Spleen (tissue), 11 donors: Measurements from ENCODE around the gene SPECC1. TPM values are rescaled to one million over a fixed set of nuclear protein-coding genes. Genes with fewer than 3 reads are reported as not detected.

Experiments
- DNase-seq: peaks from one replicate; pipeline ENCODE4 v3.0.0-alpha.2; 2020
- H3K27ac ChIP-seq, 8 donors: fragments of 200-600 bp; sonication (generic) in 7 of 8; 1 replicate in 4 of 8; 2 replicates in 4 of 8; pipeline versions ENCODE4 v1.5.0 to v1.8.0; 2016 to 2021; ENCODE audit warnings: inconsistent platforms in 4 of 8, mild to moderate bottlenecking in 4 of 8, moderate library complexity in 1 of 8
- H3K27me3 ChIP-seq, 7 donors: fragments of 200-600 bp; sonication (generic) in 6 of 7; replicated peaks in 1 of 7; 1 replicate in 4 of 7; 2 replicates in 3 of 7; pipeline versions ENCODE4 v1.5.0 to v1.8.0; 2016 to 2021; ENCODE audit warnings: inconsistent platforms in 3 of 7, mild to moderate bottlenecking in 1 of 7
- H3K36me3 ChIP-seq, 6 donors: fragments of 200-600 bp; sonication (generic) in 5 of 6; 1 replicate in 4 of 6; 2 replicates in 2 of 6; pipeline versions ENCODE4 v1.5.0 to v1.8.0; 2016 to 2021; ENCODE audit warnings: inconsistent platforms in 2 of 6
- H3K4me1 ChIP-seq, 6 donors: fragments of 200-600 bp; sonication (generic) in 5 of 6; 1 replicate in 3 of 6; 2 replicates in 3 of 6; pipeline versions ENCODE4 v1.5.0 to v1.8.0; 2016 to 2021; ENCODE audit warnings: inconsistent platforms in 3 of 6
- H3K4me3 ChIP-seq, 8 donors: fragments of 200-600 bp; sonication (generic) in 7 of 8; 1 replicate in 4 of 8; 2 replicates in 4 of 8; pipeline versions ENCODE4 v1.5.0 to v1.8.0; 2016 to 2021; ENCODE audit warnings: inconsistent platforms in 4 of 8, mild to moderate bottlenecking in 4 of 8, moderate library complexity in 2 of 8
- H3K9me3 ChIP-seq, 8 donors: fragments of 200-600 bp; sonication (generic) in 7 of 8; 1 replicate in 4 of 8; 2 replicates in 4 of 8; pipeline versions ENCODE4 v1.5.0 to v1.8.0; 2016 to 2021; ENCODE audit warnings: inconsistent platforms in 4 of 8
- CTCF ChIP-seq, 11 experiments: fragments of 200-600 bp in 7 of 11; fragments of 450-650 bp in 4 of 11; sonication (generic) in 4 of 11; IDR thresholded peaks in 8 of 11; conservative IDR thresholded peaks in 3 of 11; 1 replicate in 7 of 11; 2 replicates in 4 of 11; pipeline versions ENCODE4 v1.4.0 to v1.8.0; 2016 to 2021; ENCODE audit warnings: antibody characterized with exemption in 11 of 11, inconsistent platforms in 4 of 11, mild to moderate bottlenecking in 1 of 11
- POLR2A ChIP-seq, 3 donors: fragments of 450-650 bp; IDR thresholded peaks; one replicate each; pipeline ENCODE4 v1.5.1; 2017; ENCODE audit warnings: antibody characterized with exemption in 3 of 3, mild to moderate bottlenecking in 1 of 3
- POLR2AphosphoS5 ChIP-seq, 3 donors: sonication (generic); formaldehyde crosslinking; IDR thresholded peaks; one replicate each; pipeline ENCODE4 v1.5.1; 2017; ENCODE audit warnings: antibody characterized with exemption in 3 of 3
- WGBS, 5 donors: extraction: QIAGEN DNeasy Blood & Tissue Kit in 3 of 5; methylation state at CpG; one replicate each; pipeline versions ENCODE4 v1.1.5 to v1.1.7; 2013 to 2018; 5-methylcytosine and 5-hydroxymethylcytosine counted together
- intact Hi-C: fragments of 100-400 bp; cut with DNase I; formaldehyde crosslinking; loops from one replicate; pipeline ENCODE4 v1.15.0; 2023; ENCODE audit warnings: low total_unique reads
- polyA plus RNA-seq, 3 donors: library from polyadenylated mRNA; stranded (reverse); fragments of 200-250 nt; gene quantifications; one replicate each; pipeline ENCODE4 v1.2.1, GENCODE V29; 2013
- total RNA-seq, 7 donors: library from RNA; depleted of rRNA in 3 of 7; stranded (reverse); fragments of >200 nt in 3 of 7; fragmentation: NEBNext Ultra II Directional in 4 of 7; extraction: Animal tissue kit (Norgen Biotek cat#: 25700) in 4 of 7; gene quantifications; one replicate each; pipeline versions ENCODE4 v1.1.0 to v1.2.1, GENCODE V29; 2016 to 2021
- donor health status: healthy with polysubstance abuse.
- donor health status: DM: no; HTN: no; CAD: no; lungs with moderate emphysema.
- donor health status: DM: no; HTN: no; CAD: no.
- donor health status: Bipolar disorder and iron deficiency.
- donor health status: healthy.
- donor health status: DM: no; HTN: no; CAD: no.
- donor health status: DM: yes; HTN: yes; CAD: no.

SPECC1 gene
- total and polyA plus RNA-seq, 10 donors: 7.4 to 129 (median 84.8) TPM

- peaks cover 0 to 16% (median 0%) of the 10 kb centered on the region in 6 donors for H3K36me3 ChIP-seq
- no peak for DNase-seq
- H3K4me3 ChIP-seq: no peak overlapping the region
- WGBS, 5 donors: 83 to 98% (median 95%) methylated on average over 3 of the region's 3 CpGs
- intact Hi-C loops: no loop called here
- no peak for TF ChIP-seq CTCF (IDR thresholded peaks at IDR 0.05 in 8 of 11, conservative IDR thresholded peaks at IDR 0.05 in 3 of 11)
- TF ChIP-seq POLR2AphosphoS5 (IDR thresholded peaks at IDR 0.05): no peak
- TF ChIP-seq POLR2A (IDR thresholded peaks at IDR 0.05): no peak
- H3K4me1 ChIP-seq: peaks cover 0 to 46% (median 18%) of the 10 kb centered on the region in 6 donors
- no peaks in the 10 kb centered on the region for H3K27me3 ChIP-seq
- H3K9me3 ChIP-seq: no peaks in the 10 kb centered on the region
- H3K27ac ChIP-seq: peak overlapping the region in 5 of 8 donors; percentile 13 to 66 (median 59)
These were observed 261.2 kb downstream of the SPECC1 start for GRCh38 chr17:20270369-20270768.

- TF ChIP-seq POLR2AphosphoS5 (IDR thresholded peaks at IDR 0.05) (no peak), POLR2A (IDR thresholded peaks at IDR 0.05) (no peak), CTCF (IDR thresholded peaks at IDR 0.05 in 8 of 11, conservative IDR thresholded peaks at IDR 0.05 in 3 of 11) (no peak)
- WGBS, 5 donors: 54 to 66% (median 58%) methylated on average over 5 of the region's 5 CpGs
- DNase-seq: no peak
- peaks cover 0 to 16% (median 0%) of the 10 kb centered on the region in 6 donors for H3K36me3 ChIP-seq
- no peaks in the 10 kb centered on the region for H3K27me3 ChIP-seq
- peaks cover 0 to 53% (median 18%) of the 10 kb centered on the region in 6 donors for H3K4me1 ChIP-seq
- H3K27ac ChIP-seq: peak overlapping the region in 3 of 8 donors; percentile 13 to 66 (median 20)
- no peaks in the 10 kb centered on the region for H3K9me3 ChIP-seq
- intact Hi-C loops: no loop called here
- H3K4me3 ChIP-seq: no peak overlapping the region
These were observed 262.0 kb downstream of the SPECC1 start for GRCh38 chr17:20271011-20271610.

- 67 to 80% (median 74%) methylated on average over 8 of the region's 8 CpGs for WGBS, 5 donors
- Histone ChIP-seq H3K27me3 (no peaks in the 10 kb centered on the region), H3K27ac (no peak overlapping the region), H3K9me3 (no peaks in the 10 kb centered on the region), H3K36me3 (peaks cover 0 to 9% (median 0%) of the 10 kb centered on the region in 6 donors), H3K4me3 (no peak overlapping the region), H3K4me1 (peaks cover 0 to 55% (median 16%) of the 10 kb centered on the region in 6 donors)
- intact Hi-C loops: no loop called here
- no peak for TF ChIP-seq POLR2AphosphoS5 (IDR thresholded peaks at IDR 0.05)
- no peak for TF ChIP-seq POLR2A (IDR thresholded peaks at IDR 0.05)
- TF ChIP-seq CTCF (IDR thresholded peaks at IDR 0.05 in 8 of 11, conservative IDR thresholded peaks at IDR 0.05 in 3 of 11): no peak
- no peak for DNase-seq
These were observed 264.8 kb downstream of the SPECC1 start for GRCh38 chr17:20273741-20274500.

GRCh38 chr17:20275653-20276052, 266.5 kb downstream of the SPECC1 start:
- H3K27ac ChIP-seq: peak overlapping the region in 1 of 8 donors; percentile 11
- intact Hi-C loops: no loop called here
- H3K9me3 ChIP-seq: no peaks in the 10 kb centered on the region
- no peak for DNase-seq
- H3K27me3 ChIP-seq: no peaks in the 10 kb centered on the region
- H3K36me3 ChIP-seq: peaks cover 0 to 9% (median 0%) of the 10 kb centered on the region in 6 donors
- no peak for TF ChIP-seq POLR2A (IDR thresholded peaks at IDR 0.05)
- no peak for TF ChIP-seq POLR2AphosphoS5 (IDR thresholded peaks at IDR 0.05)
- no peak for TF ChIP-seq CTCF (IDR thresholded peaks at IDR 0.05 in 8 of 11, conservative IDR thresholded peaks at IDR 0.05 in 3 of 11)
- no peak overlapping the region for H3K4me3 ChIP-seq
- peaks cover 0 to 48% (median 12%) of the 10 kb centered on the region in 6 donors for H3K4me1 ChIP-seq
- 83 to 99% (median 94%) methylated on average over 2 of the region's 2 CpGs for WGBS, 5 donors
